Vagina (tissue), 2 donors: ENCODE data around the gene DCUN1D2.

Experiments
- POLR2A ChIP-seq, 2 donors: fragments of 450-650 bp; IDR thresholded peaks; one replicate each; pipeline ENCODE4 v1.6.1; 2017; ENCODE audit warnings: antibody characterized with exemption in 2 of 2, mild to moderate bottlenecking in 2 of 2, moderate library complexity in 2 of 2
- POLR2AphosphoS5 ChIP-seq, 2 donors: sonication (generic); formaldehyde crosslinking; IDR thresholded peaks; one replicate each; pipeline ENCODE4 v1.9.0; 2017; ENCODE audit warnings: antibody characterized with exemption in 2 of 2, mild to moderate bottlenecking in 2 of 2, low read depth in 1 of 2; ENCODE audit not compliant: insufficient read depth in 1 of 2
- TF ChIP-seq, protein P1 (sequence below), 3 experiments: fragments of 450-650 bp in 2 of 3; fragments of 200-600 bp in 1 of 3; sonication (generic) in 1 of 3; IDR thresholded peaks; one replicate each; pipeline ENCODE4 v1.5.1; 2017 to 2019; ENCODE audit warnings: antibody characterized with exemption in 3 of 3, mild to moderate bottlenecking in 2 of 3, moderate library complexity in 2 of 3

DNA sequence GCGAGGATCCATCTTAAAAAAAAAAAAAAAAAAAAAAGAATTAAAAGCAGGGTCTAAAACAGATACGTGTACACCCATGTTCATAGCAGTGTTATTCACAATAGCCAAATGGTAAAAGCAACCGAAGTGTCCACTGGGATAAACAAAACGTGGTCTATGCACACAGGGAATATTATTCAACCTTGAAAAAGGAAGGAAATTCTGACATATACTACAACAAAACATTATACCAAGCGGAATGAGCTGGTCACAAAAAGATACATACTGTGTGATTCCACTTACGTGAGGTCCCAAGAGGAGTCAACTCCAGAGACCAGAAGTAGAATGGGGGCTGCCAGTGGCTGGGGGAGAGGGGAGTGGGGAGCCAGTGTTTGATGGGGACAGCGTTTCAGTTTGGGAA lies 22.5 kb downstream of the DCUN1D2 start:
- TF ChIP-seq POLR2AphosphoS5 (IDR thresholded peaks at IDR 0.05; ENCODE audit: insufficient read depth in 1 of 2, low read depth in 1 of 2) (no peak), POLR2A (IDR thresholded peaks at IDR 0.05) (no peak)
- TF ChIP-seq, protein P1, sequence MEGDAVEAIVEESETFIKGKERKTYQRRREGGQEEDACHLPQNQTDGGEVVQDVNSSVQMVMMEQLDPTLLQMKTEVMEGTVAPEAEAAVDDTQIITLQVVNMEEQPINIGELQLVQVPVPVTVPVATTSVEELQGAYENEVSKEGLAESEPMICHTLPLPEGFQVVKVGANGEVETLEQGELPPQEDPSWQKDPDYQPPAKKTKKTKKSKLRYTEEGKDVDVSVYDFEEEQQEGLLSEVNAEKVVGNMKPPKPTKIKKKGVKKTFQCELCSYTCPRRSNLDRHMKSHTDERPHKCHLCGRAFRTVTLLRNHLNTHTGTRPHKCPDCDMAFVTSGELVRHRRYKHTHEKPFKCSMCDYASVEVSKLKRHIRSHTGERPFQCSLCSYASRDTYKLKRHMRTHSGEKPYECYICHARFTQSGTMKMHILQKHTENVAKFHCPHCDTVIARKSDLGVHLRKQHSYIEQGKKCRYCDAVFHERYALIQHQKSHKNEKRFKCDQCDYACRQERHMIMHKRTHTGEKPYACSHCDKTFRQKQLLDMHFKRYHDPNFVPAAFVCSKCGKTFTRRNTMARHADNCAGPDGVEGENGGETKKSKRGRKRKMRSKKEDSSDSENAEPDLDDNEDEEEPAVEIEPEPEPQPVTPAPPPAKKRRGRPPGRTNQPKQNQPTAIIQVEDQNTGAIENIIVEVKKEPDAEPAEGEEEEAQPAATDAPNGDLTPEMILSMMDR (IDR thresholded peaks at IDR 0.05), result no peak
